GM19099 (cell line): ENCODE results near the gene CCDC39.

Experiments used
- POLR2A ChIP-seq: IDR thresholded peaks from 3 replicates; pipeline ENCODE4 v1.6.1; 2011; ENCODE audit warnings: low read depth; ENCODE audit not compliant: insufficient read length; ENCODE audit errors: extremely low read depth

CCDC39 gene

DNA sequence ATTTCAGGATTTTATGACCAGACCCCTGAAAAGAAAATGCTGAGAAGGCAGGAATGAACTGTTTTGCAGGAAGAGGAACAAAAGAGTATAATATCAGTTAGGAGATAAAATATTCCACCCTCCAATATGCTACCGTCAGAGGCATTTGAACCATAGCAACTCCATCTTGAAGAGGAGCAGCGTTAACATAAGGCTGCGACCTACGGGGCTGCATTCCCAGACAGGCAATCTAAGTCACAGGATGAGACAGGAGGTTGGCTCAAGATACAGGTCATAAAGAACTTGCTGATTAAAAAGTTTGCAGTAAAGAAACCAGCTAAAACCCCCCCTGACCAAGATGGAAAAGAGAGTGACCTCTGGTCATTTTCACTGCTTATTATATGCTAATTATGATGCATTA lies 22.9 kb downstream of the CCDC39 start:
- TF ChIP-seq POLR2A: no peak

- TF ChIP-seq POLR2A: no peak
Observed at GRCh38 chr3:180646187-180646790, 33.0 kb downstream of the CCDC39 start.

DNA sequence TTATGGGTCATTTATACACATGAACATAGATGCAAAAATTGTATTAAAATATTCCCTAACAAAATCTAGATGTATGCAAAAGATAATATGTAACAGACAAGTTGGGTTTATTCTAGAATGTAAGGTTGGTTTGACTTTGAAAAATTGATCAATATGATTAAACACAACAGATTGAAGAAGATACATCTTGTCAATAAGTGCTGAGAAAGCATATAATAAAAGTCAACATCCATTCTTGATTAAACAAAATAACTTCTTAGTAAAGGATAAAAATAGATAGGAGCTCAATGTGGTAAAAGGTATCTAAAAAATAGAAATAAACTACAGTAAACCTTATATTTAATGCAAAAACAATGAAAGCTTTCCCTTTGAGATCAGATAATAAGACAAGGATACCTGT lies 38.3 kb downstream of the CCDC39 start:
- no peak for TF ChIP-seq POLR2A

GRCh38 chr3:180633722-180634121 lies 45.6 kb downstream of the CCDC39 start:
- no peak for TF ChIP-seq POLR2A

DNA sequence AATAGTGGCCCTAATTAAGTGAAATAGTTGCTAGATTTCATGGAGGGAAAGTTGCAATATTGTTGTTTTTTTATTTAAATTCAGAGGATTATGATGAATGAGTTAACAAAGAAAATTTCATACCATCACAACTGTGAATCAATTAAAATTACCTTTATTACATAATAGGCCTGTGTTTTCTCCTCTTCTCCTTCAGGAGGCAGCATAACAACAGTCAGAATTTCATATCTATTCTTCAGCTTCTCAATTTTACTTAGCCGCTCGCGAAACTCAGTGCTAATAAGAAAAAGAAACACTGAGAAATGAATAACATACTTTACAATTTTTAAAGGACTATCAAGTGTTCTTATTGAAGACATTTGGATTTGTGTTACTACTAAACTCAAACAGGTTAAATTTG lies 48.0 kb downstream of the CCDC39 start:
- TF ChIP-seq POLR2A: no peak

DNA sequence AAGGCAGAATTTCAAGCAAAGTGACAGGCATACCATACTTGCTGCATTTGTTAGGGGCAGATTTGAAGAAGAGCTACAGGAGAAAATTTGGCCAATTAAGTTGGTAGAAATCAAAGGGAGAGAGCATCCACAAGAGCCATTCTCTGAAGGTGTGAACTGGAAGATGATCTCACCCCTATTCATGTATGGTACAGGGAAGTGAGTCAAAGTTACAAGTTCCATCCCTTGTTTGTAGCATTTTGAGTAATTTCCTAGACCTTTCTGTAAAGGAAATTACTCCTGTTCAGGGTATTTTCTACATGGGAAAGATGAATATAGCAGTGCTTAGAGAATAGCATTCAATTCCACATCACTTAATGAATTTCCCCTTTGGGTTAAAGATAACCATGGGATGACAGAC lies 48.9 kb downstream of the CCDC39 start:
- TF ChIP-seq POLR2A: no peak

- TF ChIP-seq POLR2A: no peak
Observed at GRCh38 chr3:180626844-180627243, 52.4 kb downstream of the CCDC39 start.

- no peak for TF ChIP-seq POLR2A
Observed at GRCh38 chr3:180624714-180625113, 54.6 kb downstream of the CCDC39 start.

DNA sequence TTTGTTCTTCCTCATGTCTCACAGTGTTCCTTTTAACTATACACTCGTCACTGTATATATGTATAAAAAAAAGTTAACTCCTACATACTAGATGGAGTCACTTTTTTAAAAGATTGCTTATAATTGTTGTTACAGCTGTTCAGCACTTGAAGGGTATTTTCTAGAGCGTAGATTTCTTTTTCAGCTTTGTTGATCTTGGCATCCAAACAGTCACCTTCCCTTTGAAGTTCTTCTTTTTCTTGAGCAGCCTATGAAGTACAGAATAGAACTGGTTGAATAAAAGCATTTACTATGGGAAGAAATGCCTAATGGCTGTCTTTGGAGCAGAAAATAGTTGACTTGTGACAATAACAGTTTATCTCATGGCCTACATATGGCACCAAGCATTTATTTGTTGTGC lies 59.6 kb downstream of the CCDC39 start:
- no peak for TF ChIP-seq POLR2A

DNA sequence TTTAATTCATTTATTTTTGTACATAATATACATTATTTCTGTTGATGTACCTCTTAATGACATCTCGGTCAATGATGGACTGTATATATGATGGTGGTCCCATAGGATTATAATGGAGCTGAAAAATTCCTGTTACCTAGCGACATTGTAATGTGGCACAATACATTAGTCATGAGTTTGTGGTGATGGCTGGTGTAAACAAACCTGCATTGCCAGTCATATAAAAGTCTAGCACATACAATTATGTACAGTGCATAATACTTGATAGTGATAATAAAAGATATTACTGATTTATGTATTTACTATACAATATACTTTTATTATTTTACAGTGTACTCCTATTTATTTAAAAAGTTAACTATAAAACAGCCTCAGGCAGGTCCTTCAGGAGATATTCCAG lies 62.2 kb downstream of the CCDC39 start:
- no peak for TF ChIP-seq POLR2A

DNA sequence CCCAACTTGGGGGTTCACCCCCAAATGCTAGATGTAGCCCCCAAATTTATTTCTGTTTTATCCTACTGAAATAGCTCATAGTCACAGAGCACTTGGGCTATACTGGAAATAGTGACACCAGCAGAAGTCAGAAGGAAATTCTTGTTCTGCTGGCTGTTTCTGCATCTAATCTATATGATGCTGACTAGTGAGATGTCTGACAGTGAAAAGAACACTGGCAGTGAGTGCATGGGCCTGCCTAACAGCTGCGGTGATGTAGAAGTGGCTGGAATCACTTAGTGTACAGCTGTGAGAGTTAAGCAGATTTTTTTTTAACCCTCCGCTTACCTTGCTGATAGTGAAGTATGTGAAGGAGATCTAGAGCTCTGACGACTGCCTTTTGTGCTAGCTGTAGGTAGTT lies 63.3 kb downstream of the CCDC39 start:
- no peak for TF ChIP-seq POLR2A

- TF ChIP-seq POLR2A: no peak
Observed at GRCh38 chr3:180612364-180612763, 66.9 kb downstream of the CCDC39 start.

GRCh38 chr3:180611006-180611405 lies 68.3 kb downstream of the CCDC39 start:
- TF ChIP-seq POLR2A: no peak

DNA sequence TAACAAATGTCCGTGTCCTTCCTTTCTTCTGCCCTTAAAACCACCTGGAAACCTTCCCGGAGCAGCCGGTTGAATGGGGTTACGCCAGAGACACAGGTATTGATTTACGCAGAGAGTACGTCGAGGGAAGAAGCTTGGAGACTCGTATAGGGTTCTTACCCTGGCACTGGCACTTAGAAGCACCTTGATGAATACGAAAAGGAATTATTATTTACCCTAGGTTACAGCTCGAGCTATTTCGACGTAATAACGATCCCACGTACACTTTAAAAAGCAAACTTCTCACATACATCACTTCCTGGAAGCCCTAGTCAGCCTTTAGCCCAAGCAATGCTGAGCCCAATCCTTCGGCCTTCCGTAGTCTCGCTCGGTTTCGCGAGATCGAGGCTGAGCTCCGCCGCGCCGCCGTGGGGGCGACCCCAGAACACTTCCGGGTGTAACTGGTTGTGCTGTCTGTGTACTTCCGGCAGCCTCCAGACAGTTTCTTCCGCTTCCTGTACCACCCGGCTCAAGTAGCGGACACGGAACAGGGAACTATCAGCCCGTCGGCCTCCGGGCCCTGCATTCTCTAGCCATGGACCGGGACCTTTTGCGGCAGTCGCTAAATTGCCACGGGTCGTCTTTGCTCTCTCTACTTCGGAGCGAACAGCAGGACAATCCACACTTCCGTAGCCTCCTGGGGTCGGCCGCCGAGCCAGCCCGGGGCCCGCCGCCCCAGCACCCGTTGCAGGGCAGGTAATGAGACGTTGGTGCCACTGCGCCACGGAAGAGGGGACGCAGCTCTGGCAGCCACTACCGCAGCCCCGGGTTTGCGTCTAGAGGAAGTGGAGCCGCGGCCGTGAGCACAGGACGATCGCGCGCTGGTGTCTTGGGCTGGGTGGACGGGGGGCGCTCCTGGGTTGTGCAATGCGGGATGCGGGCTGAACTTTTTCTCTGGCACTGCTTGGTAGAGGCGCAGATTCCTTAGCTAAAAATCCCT lies 77.3 kb downstream of the CCDC39 start, which contains the start of gene TTC14:
TTC14 (plus strand) TSS at position 476 of the 979 bp plus-strand sequence; CDS start at position 575, 99 bp downstream.
- TF ChIP-seq POLR2A: peak; percentile 92

DNA sequence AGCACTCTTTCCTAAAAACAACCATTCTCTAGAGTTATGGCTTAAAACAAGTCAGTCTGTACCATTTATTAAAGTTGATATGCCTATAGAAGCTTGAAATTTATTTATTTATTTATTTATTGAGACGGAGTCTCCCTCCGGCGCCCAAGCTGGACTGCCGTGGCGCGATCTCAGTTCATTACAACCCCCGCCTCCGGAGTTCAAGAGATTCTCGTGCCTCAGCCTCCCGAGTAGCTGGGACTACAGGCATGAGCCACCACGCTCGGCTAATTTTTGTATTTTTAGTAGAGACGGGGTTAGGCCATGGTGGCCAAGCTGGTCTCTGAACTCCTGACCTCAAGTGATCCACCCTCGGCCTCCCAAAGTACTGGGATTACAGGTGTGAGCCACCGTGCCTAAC lies 78.8 kb downstream of the CCDC39 start:
- no peak for TF ChIP-seq POLR2A

- no peak for TF ChIP-seq POLR2A
Observed at GRCh38 chr3:180595559-180595935, 83.7 kb downstream of the CCDC39 start.
